ENCODE measurements around the gene QKI.

- TF ChIP-seq POLR2A (IDR thresholded peaks at IDR 0.05) (no peak), CTCF (IDR thresholded peaks at IDR 0.05) (no peak)
Measured at GRCh38 chr6:163408352-163408991, 6.0 kb upstream of the QKI start.
